ENCODE measurements around the gene TP53TG5. TPM values are rescaled to one million over a fixed set of nuclear protein-coding genes. Genes with fewer than 3 reads are reported as not detected.

The TP53TG5 gene
- total RNA-seq, 2 experiments from 2014 or later, result not detected

GRCh38 chr20:45372646-45373352, 5.3 kb downstream of the TP53TG5 start:
- H3K9me3 ChIP-seq (ENCODE audit: low read length), result no peaks in the 10 kb centered on the region
- no peaks in the 10 kb centered on the region for H3K79me2 ChIP-seq (ENCODE audit: insufficient read depth, low read depth, low read length)
- H3K4me2 ChIP-seq (ENCODE audit: low read length), result peak overlapping the region; percentile 52; the same call in 1 of the 2 replicates
- no TSS peak for BruUV-seq (replicated peaks)
- ChIA-PET POLR2A (interaction anchor here (0.8 kb wide), 1 partner anchor 34 kb away, joined by 3 read pairs; no protein-coding TSS in a partner anchor), CTCF (ENCODE audit: unreplicated experiment) (interaction anchor here (0.9 to 1.4 kb wide), 2 partner anchors 10 to 65 kb away, joined by 3 read pairs; partner anchors contain the start of gene SYS1)
- intact Hi-C loops (cut with micrococcal nuclease; ENCODE audit: unreplicated experiment), result no loop called here
- no peak overlapping the region for H3K4me3 ChIP-seq (ENCODE audit: low read depth, low read length, poor library complexity, severe bottlenecking)
- H4K20me1 ChIP-seq (ENCODE audit: insufficient read depth, low read length), result peaks cover under 1% of the 10 kb centered on the region; the same call in 1 of the 2 replicates
- no peak overlapping the region for H2AFZ ChIP-seq (ENCODE audit: low read length)
- TF ChIP-seq, protein P1, sequence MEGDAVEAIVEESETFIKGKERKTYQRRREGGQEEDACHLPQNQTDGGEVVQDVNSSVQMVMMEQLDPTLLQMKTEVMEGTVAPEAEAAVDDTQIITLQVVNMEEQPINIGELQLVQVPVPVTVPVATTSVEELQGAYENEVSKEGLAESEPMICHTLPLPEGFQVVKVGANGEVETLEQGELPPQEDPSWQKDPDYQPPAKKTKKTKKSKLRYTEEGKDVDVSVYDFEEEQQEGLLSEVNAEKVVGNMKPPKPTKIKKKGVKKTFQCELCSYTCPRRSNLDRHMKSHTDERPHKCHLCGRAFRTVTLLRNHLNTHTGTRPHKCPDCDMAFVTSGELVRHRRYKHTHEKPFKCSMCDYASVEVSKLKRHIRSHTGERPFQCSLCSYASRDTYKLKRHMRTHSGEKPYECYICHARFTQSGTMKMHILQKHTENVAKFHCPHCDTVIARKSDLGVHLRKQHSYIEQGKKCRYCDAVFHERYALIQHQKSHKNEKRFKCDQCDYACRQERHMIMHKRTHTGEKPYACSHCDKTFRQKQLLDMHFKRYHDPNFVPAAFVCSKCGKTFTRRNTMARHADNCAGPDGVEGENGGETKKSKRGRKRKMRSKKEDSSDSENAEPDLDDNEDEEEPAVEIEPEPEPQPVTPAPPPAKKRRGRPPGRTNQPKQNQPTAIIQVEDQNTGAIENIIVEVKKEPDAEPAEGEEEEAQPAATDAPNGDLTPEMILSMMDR (conservative IDR thresholded peaks at IDR 0.05; ENCODE audit: low read length), result no peak
- TF ChIP-seq EZH2phosphoT487 (IDR thresholded peaks at IDR 0.05; ENCODE audit: borderline replicate concordance, low read depth, low read length), result no peak
- H3K9me2 ChIP-seq (ENCODE audit: insufficient read depth, low read length), result no peaks in the 10 kb centered on the region
- peaks cover 44% of the 10 kb centered on the region for H3K4me1 ChIP-seq (ENCODE audit: insufficient read depth, low read length, poor library complexity, severe bottlenecking)
- peaks cover 9% of the 10 kb centered on the region for H3K36me3 ChIP-seq (ENCODE audit: insufficient read depth, low read length)
- H3K27ac ChIP-seq (ENCODE audit: low read depth, low read length, poor library complexity, severe bottlenecking), result no peak overlapping the region
- DNase-seq (ENCODE audit: low spot score), result no peak

- Histone ChIP-seq H4K20me1 (ENCODE audit: insufficient read depth, low read length) (peaks cover 5% of the 10 kb centered on the region; the same call in 1 of the 2 replicates), H3K4me3 (ENCODE audit: low read depth, low read length, poor library complexity, severe bottlenecking) (no peak overlapping the region), H3K79me2 (ENCODE audit: insufficient read depth, low read depth, low read length) (no peaks in the 10 kb centered on the region), H2AFZ (ENCODE audit: low read length) (no peak overlapping the region), H3K36me3 (ENCODE audit: insufficient read depth, low read length) (peaks cover 14% of the 10 kb centered on the region), H3K27ac (ENCODE audit: low read depth, low read length, poor library complexity, severe bottlenecking) (no peak overlapping the region), H3K4me1 (ENCODE audit: insufficient read depth, low read length, poor library complexity, severe bottlenecking) (peaks cover 50% of the 10 kb centered on the region), H3K9me2 (ENCODE audit: insufficient read depth, low read length) (no peaks in the 10 kb centered on the region), H3K4me2 (ENCODE audit: low read length) (no peak overlapping the region), H3K9me3 (ENCODE audit: low read length) (no peaks in the 10 kb centered on the region)
- POLR2A ChIA-PET, result interaction anchor here (0.8 kb wide), 1 partner anchor 33 kb away, joined by 3 read pairs; no protein-coding TSS in a partner anchor
- no peak for DNase-seq (ENCODE audit: low spot score)
- no TSS peak for BruUV-seq (replicated peaks)
- intact Hi-C loops (cut with micrococcal nuclease; ENCODE audit: unreplicated experiment), result no loop called here
- TF ChIP-seq EZH2phosphoT487 (IDR thresholded peaks at IDR 0.05; ENCODE audit: borderline replicate concordance, low read depth, low read length), result no peak
- TF ChIP-seq, protein P1 (conservative IDR thresholded peaks at IDR 0.05; ENCODE audit: low read length), result no peak
- CTCF ChIA-PET (ENCODE audit: unreplicated experiment), result interaction anchor here (2.1 kb wide), 1 partner anchor 65 kb away, joined by 8 read pairs; no protein-coding TSS in a partner anchor
Measured at GRCh38 chr20:45372241-45372640, 5.9 kb downstream of the TP53TG5 start.
